Measurements from ENCODE around the gene VASP. TPM values are rescaled to one million over a fixed set of nuclear protein-coding genes. Genes with fewer than 3 reads are reported as not detected.

VASP gene
- total RNA-seq, 1 experiment from 2014 or later, result 152 TPM

GRCh38 chr19:45531349-45531748 lies 24.1 kb downstream of the VASP start:
- CTCF ChIA-PET, result no interaction called here
- Histone ChIP-seq H3K9me2 (ENCODE audit: insufficient read depth) (no peaks in the 10 kb centered on the region), H3K79me2 (ENCODE audit: insufficient read depth, low read length) (no peaks in the 10 kb centered on the region), H3K4me3 (replicated peaks in 1 of 2; ENCODE audit: low read depth in 1 of 2, low read length in 2 of 2) (no peak overlapping the region), H4K20me1 (ENCODE audit: insufficient read depth) (no peaks in the 10 kb centered on the region), H2AFZ (ENCODE audit: low read depth, low read length, poor library complexity, severe bottlenecking) (no peak overlapping the region), H3K4me2 (ENCODE audit: low read length) (no peak overlapping the region), H3K36me3 (ENCODE audit: control insufficient read depth in 1 of 2, insufficient read depth in 2 of 2, low read length in 2 of 2) (peaks cover 5 to 9% of the 10 kb centered on the region in 2 experiments; a peak in 3 of 4 replicates), H3K4me1 (ENCODE audit: control insufficient read depth in 1 of 2, insufficient read depth in 2 of 2, low read length in 2 of 2) (peaks cover 15 to 26% of the 10 kb centered on the region in 2 experiments; a peak in 3 of 4 replicates), H3K27me3 (ENCODE audit: insufficient read depth, low read length) (no peaks in the 10 kb centered on the region), H3K27ac (ENCODE audit: low read depth, low read length) (no peak overlapping the region), H3K9ac (ENCODE audit: low read length) (no peak overlapping the region), H3K9me3 (ENCODE audit: control insufficient read depth in 1 of 2, insufficient read depth in 1 of 2, low read depth in 1 of 2, low read length in 2 of 2) (no peaks in the 10 kb centered on the region)
- no peak for DNase-seq (ENCODE audit: low read depth, low spot score)
- RAD21 ChIA-PET (ENCODE audit: low non-redundant PET in 1 of 2, low total read pairs in 2 of 2, uncharacterized antibody in 2 of 2, unreplicated experiment in 2 of 2), result no interaction called here
- no TSS peak for BruUV-seq (replicated peaks)
- TF ChIP-seq CBX3 (IDR thresholded peaks at IDR 0.05; ENCODE audit: low read depth) (peak; percentile 17; the same call in 1 of the 2 replicates), SIN3A (IDR thresholded peaks at IDR 0.05; ENCODE audit: low read depth) (no peak), JUND (IDR thresholded peaks at IDR 0.05) (no peak)
- intact Hi-C loops (cut with micrococcal nuclease), result no loop called here
- no peak for ATAC-seq
- POLR2A ChIA-PET, result no interaction called here

GRCh38 chr19:45539459-45539858 lies 32.2 kb downstream of the VASP start:
- Histone ChIP-seq H3K9me3 (ENCODE audit: control insufficient read depth in 1 of 2, insufficient read depth in 1 of 2, low read depth in 1 of 2, low read length in 2 of 2) (peaks cover 0 to 4% of the 10 kb centered on the region in 2 experiments; a peak in 1 of 4 replicates), H4K20me1 (ENCODE audit: insufficient read depth) (no peaks in the 10 kb centered on the region), H3K9ac (ENCODE audit: low read length) (no peak overlapping the region), H3K4me3 (replicated peaks in 1 of 2; ENCODE audit: low read depth in 1 of 2, low read length in 2 of 2) (no peak overlapping the region), H3K4me1 (ENCODE audit: control insufficient read depth in 1 of 2, insufficient read depth in 2 of 2, low read length in 2 of 2) (peaks cover 0 to 8% of the 10 kb centered on the region in 2 experiments; a peak in 1 of 4 replicates), H3K9me2 (ENCODE audit: insufficient read depth) (no peaks in the 10 kb centered on the region), H3K4me2 (ENCODE audit: low read length) (no peak overlapping the region), H3K79me2 (ENCODE audit: insufficient read depth, low read length) (no peaks in the 10 kb centered on the region), H3K27ac (ENCODE audit: low read depth, low read length) (no peak overlapping the region), H3K27me3 (ENCODE audit: insufficient read depth, low read length) (no peaks in the 10 kb centered on the region), H3K36me3 (ENCODE audit: control insufficient read depth in 1 of 2, insufficient read depth in 2 of 2, low read length in 2 of 2) (no peaks in the 10 kb centered on the region), H2AFZ (ENCODE audit: low read depth, low read length, poor library complexity, severe bottlenecking) (no peak overlapping the region)
- no TSS peak for BruUV-seq (replicated peaks)
- ATAC-seq (no peak), DNase-seq (ENCODE audit: low read depth, low spot score) (no peak)
- ChIA-PET POLR2A (no interaction called here), RAD21 (ENCODE audit: low non-redundant PET in 1 of 2, low total read pairs in 2 of 2, uncharacterized antibody in 2 of 2, unreplicated experiment in 2 of 2) (no interaction called here), CTCF (interaction anchor here (0.7 kb wide), 1 partner anchor 19 kb away, joined by 3 read pairs; no protein-coding TSS in a partner anchor)
- intact Hi-C loops (cut with micrococcal nuclease), result no loop called here
- no peak for TF ChIP-seq SP1 (IDR thresholded peaks at IDR 0.05; ENCODE audit: low read depth)
- TF ChIP-seq EZH2phosphoT487 (IDR thresholded peaks at IDR 0.05; ENCODE audit: borderline replicate concordance), result no peak
- no peak for TF ChIP-seq YY1 (IDR thresholded peaks at IDR 0.05; ENCODE audit: extremely low read depth, insufficient replicate concordance, low read depth, low read length)
- TF ChIP-seq SRF (IDR thresholded peaks at IDR 0.05; ENCODE audit: low read depth), result no peak
- TF ChIP-seq RAD21 (IDR thresholded peaks at IDR 0.05; ENCODE audit: low read depth), result no peak
- TF ChIP-seq ZNF274 (IDR thresholded peaks at IDR 0.05; ENCODE audit: low read depth, low read length), result no peak
- no peak for TF ChIP-seq ZBTB33 (IDR thresholded peaks at IDR 0.05; ENCODE audit: extremely low read depth, insufficient replicate concordance, low read length)
- TF ChIP-seq POLR2A (IDR thresholded peaks at IDR 0.05; ENCODE audit: borderline replicate concordance, extremely low read depth, insufficient read depth, insufficient read length), result no peak
- TF ChIP-seq TCF7L2 (IDR thresholded peaks at IDR 0.05; ENCODE audit: borderline replicate concordance, extremely low read depth, insufficient read depth, insufficient read length), result no peak
- no peak for TF ChIP-seq ZFX (IDR thresholded peaks at IDR 0.05)
- no peak for TF ChIP-seq CTCF (IDR thresholded peaks at IDR 0.05 in 2 of 3, conservative IDR thresholded peaks at IDR 0.05 in 1 of 3; ENCODE audit: borderline replicate concordance in 1 of 3, insufficient read depth in 1 of 3, low read depth in 2 of 3, low read length in 2 of 3)
- no peak for TF ChIP-seq JUND (IDR thresholded peaks at IDR 0.05)
- no peak for TF ChIP-seq ELF1 (IDR thresholded peaks at IDR 0.05; ENCODE audit: borderline replicate concordance, low read depth)
- no peak for TF ChIP-seq CBX3 (IDR thresholded peaks at IDR 0.05; ENCODE audit: low read depth)
- TF ChIP-seq ATF3 (IDR thresholded peaks at IDR 0.05), result no peak
- no peak for TF ChIP-seq EZH2 (IDR thresholded peaks at IDR 0.05)
- no peak for TF ChIP-seq MAX (IDR thresholded peaks at IDR 0.05)
